HepG2 (cell line): ENCODE measurements around the gene SLC13A3. TPM values are rescaled to one million over a fixed set of nuclear protein-coding genes. Genes with fewer than 3 reads are reported as not detected.
A peak's percentile ranks its signal among the peaks of the same experiment; 100 is the strongest.

Experiments
- ATAC-seq: fragments of 200-7000 bp; cut with Tn5 transposase; 3 replicates; pipeline ENCODE4 v1.9.1; 2020; ENCODE audit warnings: mild to moderate bottlenecking, moderate library complexity
- BruUV-seq: library from RNA; stranded (reverse); fragments of 400-500 nt; replicated peaks from 2 replicates; lab custom pipeline; 2021; lab: Mats Ljungman, UMichigan
- CTCF ChIA-PET: fragments of 300-600 bp; formaldehyde crosslinking; extraction: SDS; loops from one replicate; lab custom pipeline; 2021; ENCODE audit warnings: low total read pairs, inconsistent platforms, low intra/inter-chr PET ratio; lab: Yijun Ruan, JAX
- POLR2A ChIA-PET: fragments of 350-600 bp; sonication (Branson Sonifier 250); formaldehyde crosslinking; loops from one replicate; lab custom pipeline; 2020; ENCODE audit warnings: antibody characterized with exemption, inconsistent platforms; lab: Yijun Ruan, JAX
- DNase-seq: peaks from one replicate; pipeline ENCODE4 v3.0.0-alpha.2; 2015; ENCODE audit warnings: low spot score
- FAIRE-seq: peaks from 3 replicates; lab custom pipeline; 2011; peaks lifted over from hg19 to GRCh38; lab: Jason Lieb, UNC
- H2AFZ ChIP-seq: one replicate; pipeline ENCODE4 v1.6.1; 2011; ENCODE audit warnings: low read length, inconsistent platforms
- H3K27ac ChIP-seq: fragments of 300-600 bp; 3 replicates; pipeline ENCODE4 v1.8.0; 2011; ENCODE audit warnings: mixed run types, mild to moderate bottlenecking, mixed read lengths, low read length, inconsistent platforms; ENCODE audit not compliant: insufficient read depth; ENCODE audit errors: extremely low read length
- H3K27me3 ChIP-seq, 2 experiments: fragments of 200-600 bp in 1 of 2; 2 replicates in 1 of 2; 3 replicates in 1 of 2; pipeline versions ENCODE4 v1.6.0 to v1.8.0; 2011; ENCODE audit warnings: low read length in 2 of 2, mild to moderate bottlenecking in 2 of 2, moderate library complexity in 2 of 2, inconsistent platforms in 1 of 2; ENCODE audit not compliant: insufficient read depth in 2 of 2, control insufficient read depth in 1 of 2
- H3K36me3 ChIP-seq, 2 experiments: fragments of 200-600 bp in 1 of 2; replicated peaks in 1 of 2; 2 replicates in 1 of 2; 3 replicates in 1 of 2; pipeline versions ENCODE4 v1.5.1 to v1.8.0; 2011; ENCODE audit warnings: low read length in 2 of 2, inconsistent platforms in 1 of 2; ENCODE audit not compliant: insufficient read depth in 2 of 2, control insufficient read depth in 1 of 2
- H3K4me1 ChIP-seq: 2 replicates; pipeline ENCODE4 v1.5.1; 2012; ENCODE audit warnings: low read length, inconsistent platforms; ENCODE audit not compliant: insufficient read depth
- H3K4me2 ChIP-seq: 2 replicates; pipeline ENCODE4 v1.6.0; 2011; ENCODE audit warnings: low read depth, low read length, inconsistent platforms
- H3K4me3 ChIP-seq, 3 experiments: fragments of 200-600 bp in 1 of 3; sonication (generic), shearing (Covaris generic) in 1 of 3; replicated peaks in 1 of 3; 2 replicates each; pipeline ENCODE4 v1.5.1; 2011 to 2016; ENCODE audit warnings: low read length in 3 of 3, inconsistent platforms in 2 of 3, low read depth in 2 of 3, mild to moderate bottlenecking in 2 of 3, control low read depth in 1 of 3, mixed read lengths in 1 of 3; ENCODE audit not compliant: insufficient read depth in 1 of 3
- H3K79me2 ChIP-seq: one replicate; pipeline ENCODE4 v1.6.1; 2011; ENCODE audit warnings: low read length, inconsistent platforms; ENCODE audit not compliant: insufficient read depth
- H3K9ac ChIP-seq: 2 replicates; pipeline ENCODE4 v1.6.0; 2011; ENCODE audit warnings: mild to moderate bottlenecking, low read depth, low read length, inconsistent platforms; ENCODE audit not compliant: insufficient read depth
- H3K9me3 ChIP-seq: 2 replicates; pipeline ENCODE4 v1.5.1; 2012; ENCODE audit warnings: mild to moderate bottlenecking, low read length
- H4K20me1 ChIP-seq: 2 replicates; pipeline ENCODE4 v1.6.0; 2011; ENCODE audit warnings: inconsistent platforms, mild to moderate bottlenecking, low read length, moderate library complexity; ENCODE audit not compliant: insufficient read depth
- ARID3A ChIP-seq: IDR thresholded peaks from 2 replicates; pipeline ENCODE4 v1.6.1; 2012; ENCODE audit warnings: low read depth, low read length, improper control_type of control experiment
- CEBPB ChIP-seq: IDR thresholded peaks from 2 replicates; pipeline ENCODE4 v1.6.1; 2011; ENCODE audit warnings: low read depth, low read length, improper control_type of control experiment, borderline replicate concordance
- CEBPG ChIP-seq: IDR thresholded peaks from 2 replicates; pipeline ENCODE4 v1.6.1; 2016
- GZF1 ChIP-seq: sonication (generic); formaldehyde crosslinking; IDR thresholded peaks from 2 replicates; pipeline ENCODE4 v1.5.1; 2020; ENCODE audit warnings: mild to moderate bottlenecking, missing genetic modification reagents
- HIVEP1 ChIP-seq: sonication (generic); formaldehyde crosslinking; IDR thresholded peaks from 2 replicates; pipeline ENCODE4 v1.4.0; 2020; ENCODE audit warnings: mild to moderate bottlenecking, missing genetic modification reagents
- HMG20A ChIP-seq: IDR thresholded peaks from 2 replicates; pipeline ENCODE4 v1.6.1; 2016; ENCODE audit warnings: borderline replicate concordance
- HOXA9 ChIP-seq: sonication (generic); formaldehyde crosslinking; IDR thresholded peaks from 2 replicates; pipeline ENCODE4 v1.8.1; 2022; ENCODE audit warnings: missing genetic modification reagents, mild to moderate bottlenecking, moderate library complexity, borderline replicate concordance
- KDM5A ChIP-seq: fragments of 200-600 bp; sonication (generic); IDR thresholded peaks from 2 replicates; pipeline ENCODE4 v1.7.0; 2018; ENCODE audit warnings: antibody characterized with exemption, mild to moderate bottlenecking, low read length, borderline replicate concordance
- LCORL ChIP-seq, 2 experiments: fragments of 450-650 bp in 1 of 2; sonication (generic) in 1 of 2; formaldehyde crosslinking in 1 of 2; IDR thresholded peaks; 2 replicates each; pipeline versions ENCODE4 v1.5.0 to v1.6.1; 2017 to 2020; ENCODE audit warnings: antibody characterized with exemption in 1 of 2, missing genetic modification reagents in 1 of 2
- NCOR1 ChIP-seq: fragments of 200-600 bp; sonication (generic); IDR thresholded peaks from 2 replicates; pipeline ENCODE4 v1.7.0; 2017; ENCODE audit warnings: antibody characterized with exemption, low read length, borderline replicate concordance
- NR2C2 ChIP-seq: sonication (generic); formaldehyde crosslinking; IDR thresholded peaks from 2 replicates; pipeline ENCODE4 v1.4.0; 2020; ENCODE audit warnings: missing genetic modification reagents, mild to moderate bottlenecking, moderate library complexity, borderline replicate concordance
- NR2F1 ChIP-seq, 2 experiments: fragments of 450-650 bp in 1 of 2; formaldehyde crosslinking in 1 of 2; IDR thresholded peaks; 2 replicates each; pipeline versions ENCODE4 v1.5.0 to v1.6.1; 2016 to 2020; ENCODE audit warnings: mild to moderate bottlenecking in 1 of 2, missing compliant biosample characterization in 1 of 2, missing genetic modification reagents in 1 of 2, moderate library complexity in 1 of 2
- PLRG1 ChIP-seq: fragments of 450-650 bp; conservative IDR thresholded peaks from 2 replicates; pipeline ENCODE4 v1.6.1; 2016
- whole genome bisulfite sequencing: methylation state at CpG from one replicate; pipeline ENCODE4 v1.1.6; 2017; ENCODE audit warnings: low lambda C conversion rate; 5-methylcytosine and 5-hydroxymethylcytosine counted together
- in situ Hi-C: cut with HindIII; loops from 2 replicates; pipeline ENCODE4 v1.10.0; 2017; ENCODE audit warnings: low pct_unique_long_range_greater_than_20kb; ENCODE audit not compliant: extremely low pct_ligation_motif_present
- intact Hi-C: fragments of 100-400 bp; cut with micrococcal nuclease; formaldehyde crosslinking; loops from one replicate; pipeline ENCODE4 v1.10.0; 2022; ENCODE audit not compliant: unreplicated experiment
- polyA plus RNA-seq, 8 experiments: library from polyadenylated mRNA; depleted of rRNA in 3 of 8; stranded (reverse) in 7 of 8; unstranded in 1 of 8; fragments of >200 nt; fragmentation: Illumina TruSeq in 4 of 8; extraction: Trizol in 4 of 8; gene quantifications; 2 replicates each; pipeline versions ENCODE4 v1.2.1 to v1.2.3, GENCODE V29; 2011 to 2016; ENCODE audit warnings: low read depth in 4 of 8, missing spikeins in 1 of 8, mixed read lengths in 1 of 8; ENCODE audit not compliant: insufficient read depth in 1 of 8
- total RNA-seq, 5 experiments: library from RNA; depleted of rRNA; stranded (reverse); fragments of >200 nt; fragmentation: Illumina TruSeq; extraction: Trizol; gene quantifications; 2 replicates each; pipeline ENCODE4 v1.2.3, GENCODE V29; 2016; ENCODE audit warnings: low read depth in 1 of 5
- TF ChIP-seq, protein P1 (sequence below): sonication (generic); formaldehyde crosslinking; IDR thresholded peaks from 2 replicates; pipeline ENCODE4 v1.8.0; 2022; ENCODE audit warnings: low read depth, missing genetic modification reagents
- TF ChIP-seq, protein P2 (sequence below): sonication (generic); formaldehyde crosslinking; IDR thresholded peaks from 2 replicates; pipeline ENCODE4 v1.5.0; 2020; ENCODE audit warnings: mild to moderate bottlenecking, missing genetic modification reagents, moderate library complexity
- TF ChIP-seq, protein P3 (sequence below): sonication (generic); formaldehyde crosslinking; IDR thresholded peaks from 2 replicates; pipeline ENCODE4 v1.4.0; 2020; ENCODE audit warnings: missing genetic modification reagents

SLC13A3 gene
- total and polyA plus RNA-seq, 2 of the 13 experiments (the other 11 are each of a cell fraction or from before 2014, with no cell fraction given), result 66.5 to 76.0 TPM

GRCh38 chr20:46543959-46544358, 107.3 kb downstream of the SLC13A3 start:
- Histone ChIP-seq H3K4me2 (no peak overlapping the region), H3K79me2 (no peaks in the 10 kb centered on the region), H4K20me1 (no peaks in the 10 kb centered on the region), H3K4me3 (no peak overlapping the region), H3K27ac (no peak overlapping the region), H3K9me3 (no peaks in the 10 kb centered on the region), H3K9ac (no peak overlapping the region), H3K4me1 (peaks cover 27% of the 10 kb centered on the region), H3K27me3 (peaks cover 0 to 16% of the 10 kb centered on the region in 2 experiments; a peak in 2 of 5 replicates), H2AFZ (no peak overlapping the region), H3K36me3 (no peaks in the 10 kb centered on the region)
- BruUV-seq, result no TSS peak
- intact Hi-C loops (no loop called here), in situ Hi-C loops (no loop called here)
- 0% methylated on average over 1 of the region's 1 CpG for WGBS
- no peak for DNase-seq
- ATAC-seq, result 0 out of 3 replicates have a peak, but pooled peaks have one; percentile 17
- ChIA-PET POLR2A (interaction anchor here (1.2 to 1.7 kb wide), 2 partner anchors 123 to 145 kb away, joined by 5 read pairs; partner anchors contain the start of gene TP53RK), CTCF (interaction anchor here (1.5 to 2.6 kb wide), 2 partner anchors 137 to 156 kb away, joined by 5 to 14 read pairs; no protein-coding TSS in a partner anchor)
- FAIRE-seq, result peak; percentile 63
- TF ChIP-seq, protein P1, sequence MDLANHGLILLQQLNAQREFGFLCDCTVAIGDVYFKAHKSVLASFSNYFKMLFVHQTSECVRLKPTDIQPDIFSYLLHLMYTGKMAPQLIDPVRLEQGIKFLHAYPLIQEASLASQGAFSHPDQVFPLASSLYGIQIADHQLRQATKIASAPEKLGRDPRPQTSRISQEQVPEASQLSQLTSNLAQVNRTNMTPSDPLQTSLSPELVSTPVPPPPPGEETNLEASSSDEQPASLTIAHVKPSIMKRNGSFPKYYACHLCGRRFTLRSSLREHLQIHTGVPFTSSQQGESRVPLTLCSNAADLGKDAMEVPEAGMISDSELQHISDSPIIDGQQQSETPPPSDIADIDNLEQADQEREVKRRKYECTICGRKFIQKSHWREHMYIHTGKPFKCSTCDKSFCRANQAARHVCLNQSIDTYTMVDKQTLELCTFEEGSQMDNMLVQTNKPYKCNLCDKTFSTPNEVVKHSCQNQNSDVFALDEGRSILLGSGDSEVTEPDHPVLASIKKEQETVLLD (CRISPR knock-in tag), result no peak
- TF ChIP-seq PLRG1 (no peak), CEBPG (peak; percentile 49; the same call in 1 of the 2 replicates), KDM5A (no peak), LCORL (IDR thresholded peaks at IDR 0.05) (no peak), LCORL (CRISPR knock-in tag; IDR thresholded peaks at IDR 0.05) (0 out of 2 replicates have a peak, but pooled peaks have one; percentile 35), CEBPB (peak; percentile 76; the same call in 1 of the 2 replicates), HIVEP1 (CRISPR knock-in tag) (no peak), ARID3A (no peak), HMG20A (CRISPR knock-in tag) (0 out of 2 replicates have a peak, but pooled peaks have one; percentile 17), NCOR1 (0 out of 2 replicates have a peak, but pooled peaks have one; percentile 14), NR2F1 (CRISPR knock-in tag; IDR thresholded peaks at IDR 0.05) (peak; percentile 67 to 80; a peak in 3 of 4 replicates), HOXA9 (CRISPR knock-in tag) (no peak), NR2C2 (CRISPR knock-in tag) (peak; percentile 48; the same call in 1 of the 2 replicates), GZF1 (CRISPR knock-in tag) (no peak)
- TF ChIP-seq, protein P2, sequence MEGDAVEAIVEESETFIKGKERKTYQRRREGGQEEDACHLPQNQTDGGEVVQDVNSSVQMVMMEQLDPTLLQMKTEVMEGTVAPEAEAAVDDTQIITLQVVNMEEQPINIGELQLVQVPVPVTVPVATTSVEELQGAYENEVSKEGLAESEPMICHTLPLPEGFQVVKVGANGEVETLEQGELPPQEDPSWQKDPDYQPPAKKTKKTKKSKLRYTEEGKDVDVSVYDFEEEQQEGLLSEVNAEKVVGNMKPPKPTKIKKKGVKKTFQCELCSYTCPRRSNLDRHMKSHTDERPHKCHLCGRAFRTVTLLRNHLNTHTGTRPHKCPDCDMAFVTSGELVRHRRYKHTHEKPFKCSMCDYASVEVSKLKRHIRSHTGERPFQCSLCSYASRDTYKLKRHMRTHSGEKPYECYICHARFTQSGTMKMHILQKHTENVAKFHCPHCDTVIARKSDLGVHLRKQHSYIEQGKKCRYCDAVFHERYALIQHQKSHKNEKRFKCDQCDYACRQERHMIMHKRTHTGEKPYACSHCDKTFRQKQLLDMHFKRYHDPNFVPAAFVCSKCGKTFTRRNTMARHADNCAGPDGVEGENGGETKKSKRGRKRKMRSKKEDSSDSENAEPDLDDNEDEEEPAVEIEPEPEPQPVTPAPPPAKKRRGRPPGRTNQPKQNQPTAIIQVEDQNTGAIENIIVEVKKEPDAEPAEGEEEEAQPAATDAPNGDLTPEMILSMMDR (CRISPR knock-in tag), result no peak
- TF ChIP-seq, protein P3, sequence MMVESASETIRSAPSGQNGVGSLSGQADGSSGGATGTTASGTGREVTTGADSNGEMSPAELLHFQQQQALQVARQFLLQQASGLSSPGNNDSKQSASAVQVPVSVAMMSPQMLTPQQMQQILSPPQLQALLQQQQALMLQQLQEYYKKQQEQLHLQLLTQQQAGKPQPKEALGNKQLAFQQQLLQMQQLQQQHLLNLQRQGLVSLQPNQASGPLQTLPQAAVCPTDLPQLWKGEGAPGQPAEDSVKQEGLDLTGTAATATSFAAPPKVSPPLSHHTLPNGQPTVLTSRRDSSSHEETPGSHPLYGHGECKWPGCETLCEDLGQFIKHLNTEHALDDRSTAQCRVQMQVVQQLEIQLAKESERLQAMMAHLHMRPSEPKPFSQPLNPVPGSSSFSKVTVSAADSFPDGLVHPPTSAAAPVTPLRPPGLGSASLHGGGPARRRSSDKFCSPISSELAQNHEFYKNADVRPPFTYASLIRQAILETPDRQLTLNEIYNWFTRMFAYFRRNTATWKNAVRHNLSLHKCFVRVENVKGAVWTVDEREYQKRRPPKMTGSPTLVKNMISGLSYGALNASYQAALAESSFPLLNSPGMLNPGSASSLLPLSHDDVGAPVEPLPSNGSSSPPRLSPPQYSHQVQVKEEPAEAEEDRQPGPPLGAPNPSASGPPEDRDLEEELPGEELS (CRISPR knock-in tag), result no peak
